Lower leg skin (tissue), 3 donors: ENCODE results near the gene KNL1.

Source experiments
- POLR2A ChIP-seq, 2 donors: fragments of 450-650 bp; IDR thresholded peaks; one replicate each; pipeline ENCODE4 v1.6.1; 2016 to 2017; ENCODE audit warnings: antibody characterized with exemption in 2 of 2, mild to moderate bottlenecking in 1 of 2, moderate library complexity in 1 of 2
- TF ChIP-seq, protein P1 (sequence below), 3 donors: fragments of 450-650 bp; IDR thresholded peaks; one replicate each; pipeline ENCODE4 v1.5.1; 2016; ENCODE audit warnings: antibody characterized with exemption in 3 of 3, mild to moderate bottlenecking in 3 of 3, moderate library complexity in 2 of 3

DNA sequence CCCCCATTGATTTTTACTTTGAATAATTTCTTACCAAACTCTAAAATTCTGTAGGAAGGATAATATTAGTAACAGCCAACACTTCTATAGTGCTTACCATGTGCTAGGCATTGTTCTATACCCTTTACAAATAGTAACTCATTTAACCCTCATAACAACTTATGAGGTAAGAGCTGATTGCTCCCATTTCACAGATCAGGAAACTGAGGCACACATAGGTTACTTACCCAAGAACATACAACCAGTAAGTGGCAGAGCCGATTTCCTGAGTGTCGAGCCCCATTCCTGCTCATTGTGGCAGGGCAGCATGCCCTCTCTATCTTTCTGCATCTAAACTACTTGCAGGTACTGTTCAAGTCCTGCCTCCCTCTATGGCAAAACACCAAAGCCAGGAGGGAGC is 38.2 kb upstream of the KNL1 start:
- no peak for TF ChIP-seq POLR2A (IDR thresholded peaks at IDR 0.05)
- TF ChIP-seq, protein P1, sequence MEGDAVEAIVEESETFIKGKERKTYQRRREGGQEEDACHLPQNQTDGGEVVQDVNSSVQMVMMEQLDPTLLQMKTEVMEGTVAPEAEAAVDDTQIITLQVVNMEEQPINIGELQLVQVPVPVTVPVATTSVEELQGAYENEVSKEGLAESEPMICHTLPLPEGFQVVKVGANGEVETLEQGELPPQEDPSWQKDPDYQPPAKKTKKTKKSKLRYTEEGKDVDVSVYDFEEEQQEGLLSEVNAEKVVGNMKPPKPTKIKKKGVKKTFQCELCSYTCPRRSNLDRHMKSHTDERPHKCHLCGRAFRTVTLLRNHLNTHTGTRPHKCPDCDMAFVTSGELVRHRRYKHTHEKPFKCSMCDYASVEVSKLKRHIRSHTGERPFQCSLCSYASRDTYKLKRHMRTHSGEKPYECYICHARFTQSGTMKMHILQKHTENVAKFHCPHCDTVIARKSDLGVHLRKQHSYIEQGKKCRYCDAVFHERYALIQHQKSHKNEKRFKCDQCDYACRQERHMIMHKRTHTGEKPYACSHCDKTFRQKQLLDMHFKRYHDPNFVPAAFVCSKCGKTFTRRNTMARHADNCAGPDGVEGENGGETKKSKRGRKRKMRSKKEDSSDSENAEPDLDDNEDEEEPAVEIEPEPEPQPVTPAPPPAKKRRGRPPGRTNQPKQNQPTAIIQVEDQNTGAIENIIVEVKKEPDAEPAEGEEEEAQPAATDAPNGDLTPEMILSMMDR (IDR thresholded peaks at IDR 0.05), result no peak
